Suppressor macrophage treated with lipopolysaccharide for 1 hour (primary cell): ENCODE measurements around the gene TCP11.

Source experiments
- DNase-seq, 3 donors: peaks; one replicate each; pipeline ENCODE4 v3.0.0-alpha.2; 2020 to 2022

Gene TCP11

DNA sequence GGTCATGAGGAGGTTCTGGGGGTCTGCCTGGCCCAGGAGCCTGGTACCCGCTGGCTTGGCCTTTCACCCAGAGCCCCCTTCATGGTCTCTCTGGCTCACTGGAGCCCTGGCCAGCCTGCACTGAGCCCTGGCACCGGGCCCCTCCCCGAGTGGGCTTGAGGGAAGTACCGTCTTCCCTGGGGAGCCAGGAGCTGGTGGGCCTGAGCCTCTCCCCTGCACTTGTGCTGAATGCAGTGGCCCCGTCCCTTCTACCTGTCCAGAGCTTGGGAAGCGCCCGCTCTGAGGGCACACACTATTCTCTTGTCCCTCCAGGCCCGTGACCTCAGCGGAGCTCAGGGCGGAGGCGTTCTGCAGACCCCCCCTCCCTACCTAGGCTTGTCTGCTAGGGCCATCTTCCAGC is 62.2 kb downstream of the TCP11 start:
- no peak for DNase-seq

DNA sequence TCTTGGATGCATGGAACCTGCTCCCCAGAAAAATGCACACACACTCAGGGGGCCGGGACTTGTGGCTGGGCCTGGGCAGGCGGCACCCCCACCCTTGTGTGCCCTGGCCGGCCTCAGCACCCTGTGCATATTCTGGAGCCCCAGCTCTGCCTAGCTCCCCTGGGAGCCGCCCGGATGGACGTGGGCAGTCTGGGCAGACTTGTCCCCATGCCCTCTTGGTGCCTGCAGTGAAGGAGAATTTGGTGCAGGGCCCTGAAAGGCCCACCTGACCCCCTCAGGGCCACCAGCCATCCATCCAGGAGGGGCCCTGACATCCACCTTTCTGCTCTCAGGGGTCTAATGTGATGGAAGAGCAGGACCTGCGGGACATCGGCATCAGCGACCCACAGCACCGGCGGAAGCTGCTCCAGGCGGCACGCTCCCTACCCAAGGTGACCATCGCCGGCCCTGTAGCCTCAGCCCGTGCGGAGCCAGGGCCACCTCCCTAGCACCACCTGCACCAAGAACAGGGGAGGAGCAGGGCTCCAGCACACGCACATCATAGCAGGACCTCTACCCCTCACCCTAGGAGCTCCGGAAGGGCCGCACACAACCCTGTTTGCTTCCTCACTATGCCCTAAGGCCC is 62.8 kb downstream of the TCP11 start:
- DNase-seq: no peak

DNA sequence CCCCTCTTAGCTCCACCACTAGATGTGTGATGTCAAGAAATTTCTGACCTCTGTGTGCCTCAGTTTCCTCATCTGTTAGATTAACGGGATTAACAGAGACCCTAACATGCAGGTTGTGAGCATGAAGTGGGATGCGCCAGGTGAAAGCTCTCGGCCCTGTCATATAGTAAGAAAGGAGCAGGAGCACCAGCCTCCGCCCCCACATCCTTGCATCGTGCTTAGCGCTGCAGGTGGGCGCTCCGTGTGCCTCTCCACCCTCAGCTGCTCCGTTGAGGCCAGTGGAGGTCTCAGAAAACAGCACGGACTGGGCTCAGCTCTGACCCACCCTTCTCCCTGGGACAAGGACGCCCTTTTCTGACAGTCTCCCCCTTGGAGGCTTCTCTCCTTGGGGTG is 63.4 kb downstream of the TCP11 start:
- no peak for DNase-seq

DNA sequence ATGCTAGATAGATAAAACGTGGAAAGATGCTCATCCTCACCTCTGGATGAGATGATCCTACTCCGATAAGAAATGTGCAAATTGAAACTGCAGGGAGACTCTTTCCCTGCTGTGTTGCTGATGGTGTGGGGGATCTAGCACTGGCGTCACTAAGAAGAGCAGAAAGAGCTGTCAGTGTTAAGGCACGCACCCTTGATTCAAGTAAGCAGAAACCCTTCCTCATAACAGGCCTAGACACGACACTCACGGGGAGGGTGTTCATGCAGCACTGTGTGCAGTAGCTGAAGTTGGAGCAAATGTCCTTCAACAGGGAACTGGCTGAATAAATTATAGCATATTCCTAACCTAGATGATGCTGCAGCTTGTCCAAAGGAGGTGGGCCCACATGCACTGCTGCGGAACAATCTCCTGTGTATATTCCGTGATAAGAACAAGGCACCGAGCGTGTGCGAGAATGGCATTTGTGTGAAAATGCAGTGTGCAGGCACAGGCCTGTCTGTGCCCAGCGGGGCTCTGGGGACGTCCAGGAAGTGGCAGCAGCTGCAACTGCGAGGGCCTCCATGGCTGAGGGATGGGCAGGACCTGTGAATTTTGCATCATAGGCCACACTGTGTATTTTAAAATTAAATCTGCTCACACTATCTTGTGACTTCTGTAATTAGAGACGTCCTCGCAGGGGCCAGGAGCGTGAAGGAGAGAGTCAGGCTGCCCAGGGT is 64.0 kb downstream of the TCP11 start:
- no peak for DNase-seq

DNA sequence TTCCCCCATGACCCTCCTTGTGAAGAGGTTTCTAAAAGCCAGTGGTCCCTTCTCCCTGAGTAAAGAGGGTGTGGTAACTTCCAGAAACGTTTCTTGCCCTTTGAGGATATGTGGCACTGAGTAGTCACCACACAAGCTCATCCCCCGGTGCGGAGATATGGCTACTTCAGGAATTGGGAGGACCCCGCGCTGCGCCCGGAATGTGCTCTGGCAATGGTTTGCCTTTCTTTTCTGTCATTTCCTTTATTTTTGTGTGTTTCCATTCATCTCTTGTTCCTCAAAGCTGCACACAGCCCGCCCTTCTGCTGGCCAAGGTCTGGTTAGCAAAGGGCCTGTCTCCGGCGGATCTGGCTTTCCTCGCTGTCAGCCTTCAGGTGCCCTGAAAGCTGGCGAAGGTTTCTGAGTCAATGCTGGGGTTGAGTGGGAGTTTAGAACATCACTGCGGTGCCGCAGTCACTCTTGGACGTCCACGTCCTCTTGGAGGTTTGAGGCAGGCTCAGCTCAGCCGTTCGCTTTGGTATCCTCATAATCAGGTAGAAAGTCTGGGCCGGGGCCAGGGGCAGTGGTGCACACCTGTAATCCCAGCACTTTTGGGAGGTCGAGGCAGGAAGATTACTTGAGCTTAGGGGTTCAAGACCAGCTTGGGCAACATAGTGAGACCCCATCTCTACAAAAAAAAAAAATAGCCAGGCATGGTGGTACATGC is 67.2 kb downstream of the TCP11 start:
- DNase-seq: no peak

DNA sequence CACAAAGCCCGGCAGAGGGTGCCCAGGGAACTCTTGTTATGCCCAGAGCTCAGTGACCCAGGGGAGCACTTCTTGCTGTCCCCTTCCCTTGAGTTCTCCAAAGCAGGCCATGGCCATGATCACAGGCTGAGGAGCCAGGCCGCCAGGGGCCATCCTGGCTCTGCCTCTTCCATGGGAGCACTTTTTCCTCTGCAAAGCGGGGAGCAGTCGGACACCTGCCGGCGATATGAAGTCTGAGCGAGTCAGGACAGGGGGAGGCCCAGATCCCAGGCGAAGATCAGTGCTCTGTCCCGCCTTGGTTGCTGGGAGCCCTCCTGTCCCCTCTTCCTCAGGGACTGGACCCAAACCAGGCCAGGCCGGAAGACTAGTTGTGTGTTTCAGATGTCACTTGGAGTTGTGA is 67.9 kb downstream of the TCP11 start:
- DNase-seq: no peak

DNA sequence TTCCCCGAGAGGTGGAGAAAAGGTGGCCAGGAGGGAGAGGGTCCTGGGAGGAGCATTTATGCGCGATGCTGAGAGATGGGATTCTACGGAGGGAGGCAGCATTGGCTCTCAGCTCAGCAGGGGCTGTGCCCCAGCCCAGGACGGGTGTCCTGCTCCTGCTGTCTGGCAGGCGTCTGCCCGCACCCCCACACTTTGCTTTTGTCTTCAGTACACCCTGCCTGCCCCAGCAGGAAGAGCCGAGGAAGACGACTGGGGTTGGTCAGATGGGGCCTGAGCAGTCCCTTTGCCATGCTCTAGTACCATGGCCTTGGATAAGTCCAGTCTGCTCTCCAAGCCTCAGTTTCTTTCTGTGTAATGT is 68.5 kb downstream of the TCP11 start:
- no peak for DNase-seq

DNA sequence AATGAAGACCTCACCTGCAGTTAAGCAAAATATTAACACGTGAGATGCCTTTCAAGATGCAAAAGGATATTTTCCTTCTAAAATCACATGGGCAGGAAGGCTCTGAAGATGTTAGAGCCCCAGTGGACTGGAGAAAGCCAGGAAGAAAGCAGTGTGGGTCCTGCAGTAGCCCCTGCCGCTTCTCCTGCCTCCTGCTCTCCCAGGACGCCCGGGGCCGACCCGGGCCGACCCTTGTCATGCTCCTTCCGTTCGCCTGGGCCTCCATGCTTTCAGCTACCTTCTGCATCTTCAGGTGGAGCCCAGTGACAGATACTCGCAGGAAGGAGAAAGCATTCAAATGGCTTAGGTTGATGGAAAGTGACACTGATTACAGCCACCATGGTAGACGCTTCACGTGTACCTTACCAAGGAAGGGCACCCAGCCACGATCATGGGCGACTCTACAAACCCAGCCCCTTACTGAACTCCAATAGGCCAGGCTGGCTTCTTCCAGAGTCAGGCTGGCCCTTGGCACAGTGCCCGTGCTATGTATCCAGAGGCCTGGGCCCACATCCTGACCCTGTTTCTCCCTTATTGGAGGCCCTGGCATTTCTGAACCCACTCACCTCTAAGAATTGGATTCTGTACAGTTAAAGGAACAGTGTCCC is 69.0 kb downstream of the TCP11 start:
- no peak for DNase-seq

DNA sequence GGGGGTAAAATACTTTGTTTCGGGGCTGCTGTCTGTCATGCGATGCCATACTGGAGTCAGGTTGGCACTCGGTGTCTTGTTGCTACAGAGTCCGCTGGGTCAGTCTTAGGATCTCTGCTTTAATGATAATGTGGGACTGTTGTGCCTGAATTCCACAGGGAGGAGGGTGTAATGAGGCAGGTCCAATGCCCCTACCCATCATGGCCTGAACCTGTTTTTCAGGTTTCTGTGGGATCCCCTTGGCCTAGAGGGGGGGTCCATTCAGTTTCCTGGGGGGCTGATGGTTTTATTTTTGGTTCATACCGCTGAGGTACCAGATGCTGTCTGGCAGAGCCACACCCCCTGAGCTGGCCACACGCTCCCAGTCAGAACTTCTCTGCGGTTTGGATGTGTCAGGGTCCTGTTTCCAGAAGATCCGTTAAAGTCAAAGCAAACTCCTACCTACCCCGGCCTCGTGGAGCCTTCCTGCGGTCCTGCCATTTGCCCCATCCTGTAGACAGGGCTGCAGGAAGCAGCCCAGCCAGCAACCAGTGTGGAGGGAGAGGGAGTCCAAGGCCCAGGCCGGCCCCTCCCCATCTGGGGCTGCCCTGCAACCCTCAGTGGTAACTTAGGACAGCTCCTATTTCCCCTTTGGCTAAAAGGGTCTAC is 69.7 kb downstream of the TCP11 start:
- no peak for DNase-seq

DNA sequence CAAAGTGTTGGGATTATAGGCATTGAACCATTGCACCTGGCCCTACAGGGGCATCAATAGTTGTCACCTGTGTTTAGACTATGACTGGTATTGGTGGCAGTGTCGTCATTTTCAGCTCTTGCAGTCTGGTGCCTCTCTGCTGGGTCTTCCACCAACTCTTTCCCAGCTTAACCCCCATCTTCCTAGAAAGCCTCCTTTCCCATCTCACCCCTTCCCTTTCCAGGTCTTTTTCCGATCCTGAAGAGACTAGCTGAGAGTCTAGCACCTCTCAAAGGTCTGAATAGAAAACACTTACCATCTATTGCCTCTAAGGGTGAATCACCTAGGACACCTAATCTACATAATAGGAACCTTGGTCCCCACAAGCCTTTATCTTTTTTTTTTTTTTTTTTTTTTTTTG is 71.0 kb downstream of the TCP11 start:
- DNase-seq: no peak

DNA sequence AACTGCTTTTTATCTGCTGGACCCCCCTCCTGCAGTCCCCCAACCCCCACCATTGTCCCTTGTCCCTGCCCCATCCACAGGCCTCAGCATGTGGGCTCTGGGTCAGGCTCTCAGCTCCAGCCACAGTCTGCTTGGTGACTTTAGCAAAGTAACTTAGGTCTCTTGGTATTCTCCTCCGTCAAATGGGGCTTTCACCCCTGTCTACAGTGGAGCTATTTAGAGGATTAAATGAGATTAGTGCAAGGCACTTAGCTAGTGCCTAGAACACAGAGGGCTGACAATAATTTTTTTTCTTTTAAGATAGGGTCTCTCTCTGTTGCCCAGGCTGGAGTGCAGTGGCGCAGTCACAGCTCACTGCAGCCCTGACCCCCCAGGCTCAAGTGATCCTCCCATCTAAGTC is 71.9 kb downstream of the TCP11 start:
- DNase-seq: no peak

DNA sequence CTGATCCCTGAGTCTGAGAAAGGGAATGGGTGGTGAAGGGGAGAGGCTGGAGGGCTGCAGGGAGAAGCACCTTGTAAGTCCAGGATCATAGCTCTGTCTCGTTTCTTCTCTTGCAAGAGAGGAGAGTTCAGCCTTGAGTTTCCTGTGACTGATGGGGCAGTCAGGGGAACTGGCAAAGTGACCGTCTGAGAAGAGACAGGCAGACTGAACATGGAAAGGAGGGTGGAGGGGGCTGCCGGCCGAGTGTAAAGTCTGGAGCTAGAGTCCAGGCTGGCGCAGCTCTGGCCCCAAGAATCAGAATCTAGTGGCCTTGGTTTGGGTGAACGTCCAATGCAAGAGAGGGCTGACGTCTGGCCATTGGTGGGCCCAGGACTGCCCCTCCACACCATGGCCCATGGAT is 72.5 kb downstream of the TCP11 start:
- no peak for DNase-seq

DNA sequence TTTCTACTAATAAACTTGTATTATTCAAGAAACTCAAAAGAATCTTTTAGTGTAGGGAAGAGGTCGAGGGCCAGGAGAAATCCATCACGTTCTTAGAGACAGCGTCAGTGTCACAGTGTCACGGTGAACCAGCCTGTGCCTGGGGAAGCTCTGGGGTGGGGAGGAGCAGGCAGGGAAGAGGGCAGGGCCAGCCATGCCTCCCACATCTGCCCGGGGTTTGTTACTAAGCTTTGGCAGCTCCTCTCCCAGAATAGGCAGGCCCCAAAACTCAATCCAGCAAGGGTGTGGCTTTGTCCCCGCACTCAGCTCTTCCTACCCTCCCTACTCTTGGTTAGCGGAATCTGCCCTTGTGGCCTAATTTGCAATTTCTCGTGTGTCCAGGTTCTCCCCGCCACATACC is 72.9 kb downstream of the TCP11 start:
- DNase-seq: no peak
